ENCODE data around the gene ANKMY1. TPM values are rescaled to one million over a fixed set of nuclear protein-coding genes. Genes with fewer than 3 reads are reported as not detected.

The ANKMY1 gene
- total and polyA plus RNA-seq, 8 donors, result 3.1 to 79.4 (median 9.7) TPM

GRCh38 chr2:240433973-240434727 is 123.6 kb downstream of the ANKMY1 start:
- Histone ChIP-seq H3K36me3 (no peaks in the 10 kb centered on the region), H3K27ac (peak overlapping the region; percentile 72 to 97 (median 89)), H3K9me3 (no peaks in the 10 kb centered on the region), H3K4me1 (peaks cover 35 to 43% (median 38%) of the 10 kb centered on the region in 4 donors), H3K27me3 (peaks cover 0 to 57% (median 19%) of the 10 kb centered on the region in 3 donors), H3K4me3 (peak overlapping the region; percentile 68 to 83 (median 72))
- 75 to 93% (median 79%) methylated on average over 9 to 16 of the region's 16 CpGs for WGBS, 5 donors
- peak in 1 of 2 donors; percentile 53 for DNase-seq
- TF ChIP-seq EP300 (IDR thresholded peaks at IDR 0.05) (peak; percentile 19), CTCF (IDR thresholded peaks at IDR 0.05) (no peak), POLR2AphosphoS5 (IDR thresholded peaks at IDR 0.05) (peak in 1 of 3 donors; percentile 63)
- intact Hi-C loops (cut with DNase I; ENCODE audit: low total_unique reads), result no loop called here

GRCh38 chr2:240432820-240433801 is 124.7 kb downstream of the ANKMY1 start:
- DNase-seq, result peak in 1 of 2 donors; percentile 22
- Histone ChIP-seq H3K27me3 (peaks cover 0 to 49% (median 19%) of the 10 kb centered on the region in 3 donors), H3K27ac (peak overlapping the region in 3 of 5 donors; percentile 27 to 97 (median 96)), H3K9me3 (no peaks in the 10 kb centered on the region), H3K4me1 (peaks cover 31 to 35% (median 33%) of the 10 kb centered on the region in 4 donors), H3K36me3 (no peaks in the 10 kb centered on the region), H3K4me3 (no peak overlapping the region)
- TF ChIP-seq POLR2A (IDR thresholded peaks at IDR 0.05) (no peak), POLR2AphosphoS5 (IDR thresholded peaks at IDR 0.05) (no peak)
- WGBS, 5 donors, result 74 to 86% (median 84%) methylated on average over 22 to 34 of the region's 34 CpGs
- intact Hi-C loops (cut with DNase I; ENCODE audit: low total_unique reads), result no loop called here

- no peak overlapping the region for H3K4me3 ChIP-seq
- intact Hi-C loops (cut with DNase I; ENCODE audit: low total_unique reads), result no loop called here
- no peaks in the 10 kb centered on the region for H3K36me3 ChIP-seq
- peaks cover 24 to 28% (median 26%) of the 10 kb centered on the region in 4 donors for H3K4me1 ChIP-seq
- peak in 1 of 2 donors; percentile 15 for DNase-seq
- no peak overlapping the region for H3K27ac ChIP-seq
- no peaks in the 10 kb centered on the region for H3K9me3 ChIP-seq
- 87 to 91% (median 89%) methylated on average over 6 to 9 of the region's 9 CpGs for WGBS, 5 donors
- peaks cover 0 to 43% (median 14%) of the 10 kb centered on the region in 3 donors for H3K27me3 ChIP-seq
- TF ChIP-seq POLR2A (IDR thresholded peaks at IDR 0.05) (no peak), EP300 (IDR thresholded peaks at IDR 0.05) (no peak), CTCF (IDR thresholded peaks at IDR 0.05) (no peak), POLR2AphosphoS5 (IDR thresholded peaks at IDR 0.05) (no peak)
Observed at GRCh38 chr2:240432430-240432819, 125.4 kb downstream of the ANKMY1 start.

- TF ChIP-seq CTCF (IDR thresholded peaks at IDR 0.05) (no peak), POLR2A (IDR thresholded peaks at IDR 0.05) (no peak), POLR2AphosphoS5 (IDR thresholded peaks at IDR 0.05) (no peak), EP300 (IDR thresholded peaks at IDR 0.05) (no peak)
- Histone ChIP-seq H3K4me3 (no peak overlapping the region), H3K4me1 (peaks cover 20 to 22% (median 21%) of the 10 kb centered on the region in 4 donors), H3K36me3 (no peaks in the 10 kb centered on the region), H3K27ac (no peak overlapping the region), H3K27me3 (peaks cover 0 to 37% (median 8%) of the 10 kb centered on the region in 3 donors), H3K9me3 (no peaks in the 10 kb centered on the region)
- DNase-seq, result peak in 1 of 2 donors; percentile 20
- intact Hi-C loops (cut with DNase I; ENCODE audit: low total_unique reads), result no loop called here
- WGBS, 5 donors, result 66 to 81% (median 79%) methylated on average over 10 to 12 of the region's 12 CpGs
Observed at GRCh38 chr2:240431661-240432424, 125.9 kb downstream of the ANKMY1 start.

Data from stomach (tissue), 9 donors.